Common myeloid progenitor, CD34-positive (primary cell): ENCODE results near the gene BDP1.
A peak's percentile ranks its signal among the peaks of the same experiment; 100 is the strongest.
"Not testable (repeated sequence)": the region's sequence is repeated elsewhere in the genome, so short reads cannot be mapped to it uniquely, and the experiment has no call there.

ENCODE experiments used
- CTCF ChIA-PET: fragments of 350-600 bp; sonication (Branson Sonifier 250); formaldehyde crosslinking; loops from one replicate; lab custom pipeline; 2021; ENCODE audit warnings: antibody characterized with exemption; lab: Charles Lee
- POLR2A ChIA-PET: fragments of 350-600 bp; sonication (Branson Sonifier 250); formaldehyde crosslinking; loops from one replicate; lab custom pipeline; 2021; ENCODE audit warnings: antibody characterized with exemption; lab: Charles Lee
- DNase-seq, 3 donors: peaks; one replicate each; pipeline versions ENCODE4 v3.0.0 to v3.0.0-alpha.2; 2013
- H3K27ac ChIP-seq, 2 experiments: 1 replicate in 1 of 2; 2 replicates in 1 of 2; pipeline ENCODE4 v1.7.0; 2013; ENCODE audit warnings: inconsistent platforms in 2 of 2, low read length in 2 of 2, mild to moderate bottlenecking in 2 of 2, low read depth in 1 of 2, moderate library complexity in 1 of 2; ENCODE audit not compliant: severe bottlenecking in 2 of 2, insufficient read depth in 1 of 2, poor library complexity in 1 of 2
- H3K27me3 ChIP-seq, 5 experiments: replicated peaks in 2 of 5; 1 replicate in 3 of 5; 2 replicates in 2 of 5; pipeline versions ENCODE4 v1.6.1 to v1.7.0; 2013; ENCODE audit warnings: low read length in 4 of 5, mild to moderate bottlenecking in 2 of 5, moderate library complexity in 2 of 5, inconsistent platforms in 1 of 5; ENCODE audit not compliant: insufficient read depth in 5 of 5, control insufficient read depth in 4 of 5
- H3K36me3 ChIP-seq, 4 experiments: 1 replicate in 2 of 4; 2 replicates in 2 of 4; pipeline versions ENCODE4 v1.6.1 to v1.7.0; 2013; ENCODE audit warnings: low read length in 3 of 4, control low read depth in 1 of 4, mild to moderate bottlenecking in 1 of 4; ENCODE audit not compliant: control insufficient read depth in 4 of 4, insufficient read depth in 4 of 4
- H3K4me1 ChIP-seq, 4 experiments: 1 replicate in 3 of 4; 2 replicates in 1 of 4; pipeline versions ENCODE4 v1.6.1 to v1.7.1; 2013; ENCODE audit warnings: low read length in 3 of 4, mild to moderate bottlenecking in 3 of 4, control low read depth in 1 of 4, inconsistent platforms in 1 of 4, moderate library complexity in 1 of 4; ENCODE audit not compliant: control insufficient read depth in 4 of 4, insufficient read depth in 4 of 4; ENCODE audit errors: control extremely low read depth in 1 of 4
- H3K4me3 ChIP-seq, 7 experiments: 1 replicate in 4 of 7; 2 replicates in 3 of 7; pipeline versions ENCODE4 v1.5.1 to v1.7.0; 2013; ENCODE audit warnings: mild to moderate bottlenecking in 7 of 7, low read length in 6 of 7, moderate library complexity in 6 of 7, inconsistent platforms in 2 of 7, low read depth in 2 of 7, control low read depth in 1 of 7; ENCODE audit not compliant: insufficient read depth in 4 of 7, control insufficient read depth in 1 of 7; ENCODE audit errors: extremely low read depth in 1 of 7
- H3K9me3 ChIP-seq, 5 experiments: 1 replicate in 4 of 5; 2 replicates in 1 of 5; pipeline versions ENCODE4 v1.6.1 to v1.7.1; 2013; ENCODE audit warnings: low read length in 4 of 5, mild to moderate bottlenecking in 2 of 5, inconsistent platforms in 1 of 5, low read depth in 1 of 5, moderate library complexity in 1 of 5; ENCODE audit not compliant: control insufficient read depth in 4 of 5, insufficient read depth in 2 of 5; ENCODE audit errors: control extremely low read depth in 1 of 5
- WGBS: methylation state at CpG from one replicate; pipeline ENCODE4 v1.1.5; 2013; ENCODE audit not compliant: insufficient coverage; 5-methylcytosine and 5-hydroxymethylcytosine counted together

Gene BDP1

GRCh38 chr5:71591100-71591499, 135.6 kb downstream of the BDP1 start:
- ChIA-PET POLR2A (no interaction called here), CTCF (interaction anchor here (1.2 kb wide), 1 partner anchor 1235 kb away, joined by 5 read pairs; no protein-coding TSS in a partner anchor)
- Histone ChIP-seq H3K9me3 (no peaks in the 10 kb centered on the region), H3K27ac (no peak overlapping the region), H3K27me3 (no peaks in the 10 kb centered on the region), H3K36me3 (peaks cover 0 to 11% (median 7%) of the 10 kb centered on the region in 4 experiments), H3K4me3 (no peak overlapping the region), H3K4me1 (peaks cover 4 to 27% (median 14%) of the 10 kb centered on the region in 4 experiments)
- DNase-seq: no peak

- CTCF ChIA-PET: no interaction called here
Observed at GRCh38 chr5:71596169-71596568, 140.7 kb downstream of the BDP1 start.

GRCh38 chr5:71597001-71597400, 141.6 kb downstream of the BDP1 start:
- H3K27ac ChIP-seq: no peak overlapping the region
- H3K9me3 ChIP-seq: no peaks in the 10 kb centered on the region
- H3K36me3 ChIP-seq: peaks cover 2 to 55% (median 38%) of the 10 kb centered on the region in 4 experiments
- no peak overlapping the region for H3K4me3 ChIP-seq
- WGBS: 100% methylated on average over 1 of the region's 1 CpG
- DNase-seq: no peak
- ChIA-PET POLR2A (no interaction called here), CTCF (interaction anchor here (1.1 kb wide), 1 partner anchor 9 kb away, joined by 3 read pairs; the partner anchor contains the start of gene MCCC2)
- H3K27me3 ChIP-seq: no peaks in the 10 kb centered on the region
- no peaks in the 10 kb centered on the region for H3K4me1 ChIP-seq

More at GRCh38 chr5:71596169-71596568, 140.7 kb downstream of the BDP1 start:
- peaks cover 2 to 47% (median 34%) of the 10 kb centered on the region in 4 experiments for H3K36me3 ChIP-seq
- no CpG with 5 or more reads among the region's 4 CpGs for WGBS
- no peak for DNase-seq
- H3K4me3 ChIP-seq: no peak overlapping the region
- H3K27me3 ChIP-seq: no peaks in the 10 kb centered on the region
- no peaks in the 10 kb centered on the region for H3K4me1 ChIP-seq
- POLR2A ChIA-PET: no interaction called here
- H3K27ac ChIP-seq: peak overlapping the region in 1 of 2 experiments; percentile 3
- H3K9me3 ChIP-seq: no peaks in the 10 kb centered on the region

GRCh38 chr5:71600783-71601182, 145.3 kb downstream of the BDP1 start:
- ChIA-PET POLR2A (interaction anchor here (1.2 kb wide), 1 partner anchor 14 kb away, joined by 4 read pairs; no protein-coding TSS in a partner anchor), CTCF (interaction anchor here (1.2 to 1.7 kb wide), 2 partner anchors 8 to 31 kb away, joined by 3 to 4 read pairs; no protein-coding TSS in a partner anchor)
- WGBS: 100% methylated on average over 1 of the region's 1 CpG
- no peak for DNase-seq
- Histone ChIP-seq H3K27me3 (no peaks in the 10 kb centered on the region), H3K4me1 (no peaks in the 10 kb centered on the region), H3K36me3 (peaks cover 9 to 65% (median 51%) of the 10 kb centered on the region in 4 experiments), H3K27ac (no peak overlapping the region), H3K4me3 (no peak overlapping the region), H3K9me3 (peaks cover 0 to 4% (median 0%) of the 10 kb centered on the region in 5 experiments)

- Histone ChIP-seq H3K9me3 (peaks cover 0 to 4% (median 0%) of the 10 kb centered on the region in 5 experiments), H3K4me3 (no peak overlapping the region), H3K4me1 (no peaks in the 10 kb centered on the region), H3K36me3 (peaks cover 9 to 60% (median 48%) of the 10 kb centered on the region in 4 experiments), H3K27ac (no peak overlapping the region), H3K27me3 (no peaks in the 10 kb centered on the region)
- ChIA-PET POLR2A (interaction anchor here (1.2 kb wide), 1 partner anchor 13 kb away, joined by 4 read pairs; no protein-coding TSS in a partner anchor), CTCF (interaction anchor here (0.6 to 1.7 kb wide), 3 partner anchors 9 to 55 kb away, joined by 3 to 4 read pairs (median 3); no protein-coding TSS in a partner anchor)
- 100% methylated on average over 3 of the region's 6 CpGs for WGBS
- DNase-seq: peak; percentile 49 to 66 (median 63)
Observed at GRCh38 chr5:71601222-71602026, 146.0 kb downstream of the BDP1 start.

- POLR2A ChIA-PET, H3K9me3 ChIP-seq, H3K4me1 ChIP-seq, DNase-seq, H3K27me3 ChIP-seq, H3K4me3 ChIP-seq, H3K27ac ChIP-seq, CTCF ChIA-PET: not testable (repeated sequence)
- peaks cover 4 to 24% (median 12%) of the 10 kb centered on the region in 4 experiments for H3K36me3 ChIP-seq
- 100% methylated on average over 4 of the region's 16 CpGs for WGBS
Observed at GRCh38 chr5:71609916-71610315, 154.5 kb downstream of the BDP1 start.

GRCh38 chr5:71615809-71616208, 160.4 kb downstream of the BDP1 start:
- CTCF ChIA-PET: no interaction called here
- POLR2A ChIA-PET: no interaction called here
- 100% methylated on average over 4 of the region's 4 CpGs for WGBS

More at GRCh38 chr5:71615809-71616208, 160.4 kb downstream of the BDP1 start:
- no peak for DNase-seq
- H3K27ac ChIP-seq: no peak overlapping the region
- H3K4me3 ChIP-seq: no peak overlapping the region
- H3K36me3 ChIP-seq: peaks cover 15 to 57% (median 34%) of the 10 kb centered on the region in 4 experiments
- no peaks in the 10 kb centered on the region for H3K27me3 ChIP-seq
- H3K9me3 ChIP-seq: peaks cover 0 to 6% (median 3%) of the 10 kb centered on the region in 5 experiments
- H3K4me1 ChIP-seq: no peaks in the 10 kb centered on the region
